ENCODE results near the gene TAAR6. TPM values are rescaled to one million over a fixed set of nuclear protein-coding genes. Genes with fewer than 3 reads are reported as not detected.

Gene TAAR6, protein sequence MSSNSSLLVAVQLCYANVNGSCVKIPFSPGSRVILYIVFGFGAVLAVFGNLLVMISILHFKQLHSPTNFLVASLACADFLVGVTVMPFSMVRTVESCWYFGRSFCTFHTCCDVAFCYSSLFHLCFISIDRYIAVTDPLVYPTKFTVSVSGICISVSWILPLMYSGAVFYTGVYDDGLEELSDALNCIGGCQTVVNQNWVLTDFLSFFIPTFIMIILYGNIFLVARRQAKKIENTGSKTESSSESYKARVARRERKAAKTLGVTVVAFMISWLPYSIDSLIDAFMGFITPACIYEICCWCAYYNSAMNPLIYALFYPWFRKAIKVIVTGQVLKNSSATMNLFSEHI
- polyA plus RNA-seq: not detected in 2 replicates
- polyA minus RNA-seq: not detected in 2 replicates

DNA sequence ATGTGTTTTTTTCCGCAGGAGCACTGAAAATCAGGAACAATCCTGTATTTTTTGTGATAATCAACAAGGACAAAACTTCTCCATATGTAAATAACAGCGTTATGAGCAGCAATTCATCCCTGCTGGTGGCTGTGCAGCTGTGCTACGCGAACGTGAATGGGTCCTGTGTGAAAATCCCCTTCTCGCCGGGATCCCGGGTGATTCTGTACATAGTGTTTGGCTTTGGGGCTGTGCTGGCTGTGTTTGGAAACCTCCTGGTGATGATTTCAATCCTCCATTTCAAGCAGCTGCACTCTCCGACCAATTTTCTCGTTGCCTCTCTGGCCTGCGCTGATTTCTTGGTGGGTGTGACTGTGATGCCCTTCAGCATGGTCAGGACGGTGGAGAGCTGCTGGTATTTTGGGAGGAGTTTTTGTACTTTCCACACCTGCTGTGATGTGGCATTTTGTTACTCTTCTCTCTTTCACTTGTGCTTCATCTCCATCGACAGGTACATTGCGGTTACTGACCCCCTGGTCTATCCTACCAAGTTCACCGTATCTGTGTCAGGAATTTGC is at the start of gene TAAR6:
Gene TAAR6, plus strand, starts transcription at position 102 of the 557 bp plus-strand sequence. Its CDS starts 0 bp downstream, at position 102.
- TF ChIP-seq, protein P1, sequence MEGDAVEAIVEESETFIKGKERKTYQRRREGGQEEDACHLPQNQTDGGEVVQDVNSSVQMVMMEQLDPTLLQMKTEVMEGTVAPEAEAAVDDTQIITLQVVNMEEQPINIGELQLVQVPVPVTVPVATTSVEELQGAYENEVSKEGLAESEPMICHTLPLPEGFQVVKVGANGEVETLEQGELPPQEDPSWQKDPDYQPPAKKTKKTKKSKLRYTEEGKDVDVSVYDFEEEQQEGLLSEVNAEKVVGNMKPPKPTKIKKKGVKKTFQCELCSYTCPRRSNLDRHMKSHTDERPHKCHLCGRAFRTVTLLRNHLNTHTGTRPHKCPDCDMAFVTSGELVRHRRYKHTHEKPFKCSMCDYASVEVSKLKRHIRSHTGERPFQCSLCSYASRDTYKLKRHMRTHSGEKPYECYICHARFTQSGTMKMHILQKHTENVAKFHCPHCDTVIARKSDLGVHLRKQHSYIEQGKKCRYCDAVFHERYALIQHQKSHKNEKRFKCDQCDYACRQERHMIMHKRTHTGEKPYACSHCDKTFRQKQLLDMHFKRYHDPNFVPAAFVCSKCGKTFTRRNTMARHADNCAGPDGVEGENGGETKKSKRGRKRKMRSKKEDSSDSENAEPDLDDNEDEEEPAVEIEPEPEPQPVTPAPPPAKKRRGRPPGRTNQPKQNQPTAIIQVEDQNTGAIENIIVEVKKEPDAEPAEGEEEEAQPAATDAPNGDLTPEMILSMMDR (IDR thresholded peaks at IDR 0.05; ENCODE audit: poor library complexity, severe bottlenecking): no peak
- TF ChIP-seq TAF1 (IDR thresholded peaks at IDR 0.05; ENCODE audit: low read depth): no peak
- TF ChIP-seq SMC3 (conservative IDR thresholded peaks at IDR 0.05; ENCODE audit: poor library complexity): no peak
- TF ChIP-seq, protein P2, sequence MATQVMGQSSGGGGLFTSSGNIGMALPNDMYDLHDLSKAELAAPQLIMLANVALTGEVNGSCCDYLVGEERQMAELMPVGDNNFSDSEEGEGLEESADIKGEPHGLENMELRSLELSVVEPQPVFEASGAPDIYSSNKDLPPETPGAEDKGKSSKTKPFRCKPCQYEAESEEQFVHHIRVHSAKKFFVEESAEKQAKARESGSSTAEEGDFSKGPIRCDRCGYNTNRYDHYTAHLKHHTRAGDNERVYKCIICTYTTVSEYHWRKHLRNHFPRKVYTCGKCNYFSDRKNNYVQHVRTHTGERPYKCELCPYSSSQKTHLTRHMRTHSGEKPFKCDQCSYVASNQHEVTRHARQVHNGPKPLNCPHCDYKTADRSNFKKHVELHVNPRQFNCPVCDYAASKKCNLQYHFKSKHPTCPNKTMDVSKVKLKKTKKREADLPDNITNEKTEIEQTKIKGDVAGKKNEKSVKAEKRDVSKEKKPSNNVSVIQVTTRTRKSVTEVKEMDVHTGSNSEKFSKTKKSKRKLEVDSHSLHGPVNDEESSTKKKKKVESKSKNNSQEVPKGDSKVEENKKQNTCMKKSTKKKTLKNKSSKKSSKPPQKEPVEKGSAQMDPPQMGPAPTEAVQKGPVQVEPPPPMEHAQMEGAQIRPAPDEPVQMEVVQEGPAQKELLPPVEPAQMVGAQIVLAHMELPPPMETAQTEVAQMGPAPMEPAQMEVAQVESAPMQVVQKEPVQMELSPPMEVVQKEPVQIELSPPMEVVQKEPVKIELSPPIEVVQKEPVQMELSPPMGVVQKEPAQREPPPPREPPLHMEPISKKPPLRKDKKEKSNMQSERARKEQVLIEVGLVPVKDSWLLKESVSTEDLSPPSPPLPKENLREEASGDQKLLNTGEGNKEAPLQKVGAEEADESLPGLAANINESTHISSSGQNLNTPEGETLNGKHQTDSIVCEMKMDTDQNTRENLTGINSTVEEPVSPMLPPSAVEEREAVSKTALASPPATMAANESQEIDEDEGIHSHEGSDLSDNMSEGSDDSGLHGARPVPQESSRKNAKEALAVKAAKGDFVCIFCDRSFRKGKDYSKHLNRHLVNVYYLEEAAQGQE (IDR thresholded peaks at IDR 0.05; ENCODE audit: borderline replicate concordance): no peak
- no peak for TF ChIP-seq MXI1 (conservative IDR thresholded peaks at IDR 0.05; ENCODE audit: poor library complexity, severe bottlenecking)
- TF ChIP-seq RAD21 (conservative IDR thresholded peaks at IDR 0.05): no peak
- no peak for TF ChIP-seq POLR2AphosphoS5 (IDR thresholded peaks at IDR 0.05)
- no peak for TF ChIP-seq EZH2 (IDR thresholded peaks at IDR 0.05; ENCODE audit: borderline replicate concordance, insufficient read depth, low read length, poor library complexity, severe bottlenecking)
- no peak for TF ChIP-seq EP300 (conservative IDR thresholded peaks at IDR 0.05; ENCODE audit: poor library complexity, severe bottlenecking)
- H3K9me3 ChIP-seq (ENCODE audit: low read length): no peaks in the 10 kb centered on the region
- no peak within 1 kb of the TSS for H3K27ac ChIP-seq (ENCODE audit: low read length)
- no peak within 1 kb of the TSS for H3K4me3 ChIP-seq (ENCODE audit: low read length)
- H4K20me1 ChIP-seq (ENCODE audit: insufficient read depth): no peaks in the 10 kb centered on the region
- H3K36me3 ChIP-seq (ENCODE audit: insufficient read depth, low read length): no peaks in the 10 kb centered on the region
- no peak within 1 kb of the TSS for H2AFZ ChIP-seq (ENCODE audit: low read depth, low read length)
- H3K4me2 ChIP-seq (ENCODE audit: low read length): no peak within 1 kb of the TSS
- H3K9ac ChIP-seq (ENCODE audit: low read length): no peak within 1 kb of the TSS
- H3K9me2 ChIP-seq (ENCODE audit: insufficient read depth, low read length): no peaks in the 10 kb centered on the region
- H3K79me2 ChIP-seq (replicated peaks; ENCODE audit: insufficient read depth, low read length): no peaks in the 10 kb centered on the region
- H3F3A ChIP-seq (ENCODE audit: insufficient read depth, low read length, poor library complexity, severe bottlenecking): no peaks in the 10 kb centered on the region
- no peaks in the 10 kb centered on the region for H3K27me3 ChIP-seq (ENCODE audit: insufficient read depth, low read depth, low read length)

DNA sequence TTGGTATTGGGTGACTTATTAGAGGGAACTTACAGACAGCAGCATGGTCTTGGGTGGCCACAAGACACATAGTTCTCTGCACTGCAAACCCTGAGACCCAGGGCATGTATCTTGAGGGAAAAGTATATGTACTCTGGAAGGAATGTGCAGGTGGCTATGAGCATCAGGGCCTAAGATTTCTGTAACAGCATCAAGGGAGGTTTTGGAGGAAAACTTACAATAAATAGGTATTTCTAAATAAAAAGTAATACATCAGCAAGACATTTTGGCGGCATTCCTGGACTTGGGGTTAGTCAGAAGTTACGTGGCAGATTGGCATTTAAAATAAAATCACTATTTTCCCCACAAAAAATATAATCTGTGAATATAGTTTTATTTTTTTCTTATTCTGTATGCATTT is 49.2 kb upstream of the TAAR6 start:
- TF ChIP-seq, protein P2 (IDR thresholded peaks at IDR 0.05; ENCODE audit: borderline replicate concordance): no peak
- TF ChIP-seq MXI1 (conservative IDR thresholded peaks at IDR 0.05; ENCODE audit: poor library complexity, severe bottlenecking) (no peak), EZH2 (IDR thresholded peaks at IDR 0.05; ENCODE audit: borderline replicate concordance, insufficient read depth, low read length, poor library complexity, severe bottlenecking) (no peak), TAF1 (IDR thresholded peaks at IDR 0.05; ENCODE audit: low read depth) (no peak), POLR2AphosphoS5 (IDR thresholded peaks at IDR 0.05) (no peak), EP300 (conservative IDR thresholded peaks at IDR 0.05; ENCODE audit: poor library complexity, severe bottlenecking) (no peak), SMC3 (conservative IDR thresholded peaks at IDR 0.05; ENCODE audit: poor library complexity) (no peak), RAD21 (conservative IDR thresholded peaks at IDR 0.05) (no peak)
- TF ChIP-seq, protein P1 (IDR thresholded peaks at IDR 0.05; ENCODE audit: poor library complexity, severe bottlenecking): no peak

More for the DNA sequence above, 49.2 kb upstream of the TAAR6 start:
- Histone ChIP-seq H3F3A (ENCODE audit: insufficient read depth, low read length, poor library complexity, severe bottlenecking) (no peaks in the 10 kb centered on the region), H4K20me1 (ENCODE audit: insufficient read depth) (no peaks in the 10 kb centered on the region), H3K79me2 (replicated peaks; ENCODE audit: insufficient read depth, low read length) (no peaks in the 10 kb centered on the region), H3K9me2 (ENCODE audit: insufficient read depth, low read length) (no peaks in the 10 kb centered on the region), H2AFZ (ENCODE audit: low read depth, low read length) (no peak overlapping the region), H3K9ac (ENCODE audit: low read length) (no peak overlapping the region), H3K4me3 (ENCODE audit: low read length) (no peak overlapping the region), H3K9me3 (ENCODE audit: low read length) (no peaks in the 10 kb centered on the region), H3K27me3 (ENCODE audit: insufficient read depth, low read depth, low read length) (no peaks in the 10 kb centered on the region), H3K4me2 (ENCODE audit: low read length) (no peak overlapping the region), H3K36me3 (ENCODE audit: insufficient read depth, low read length) (no peaks in the 10 kb centered on the region), H3K27ac (ENCODE audit: low read length) (no peak overlapping the region)

All from neural cell (in vitro differentiated cells).